ENCODE data around the gene COL21A1.
"Not testable (repeated sequence)": the region's sequence is repeated elsewhere in the genome, so short reads cannot be mapped to it uniquely, and the experiment has no call there.

Gene COL21A1

DNA sequence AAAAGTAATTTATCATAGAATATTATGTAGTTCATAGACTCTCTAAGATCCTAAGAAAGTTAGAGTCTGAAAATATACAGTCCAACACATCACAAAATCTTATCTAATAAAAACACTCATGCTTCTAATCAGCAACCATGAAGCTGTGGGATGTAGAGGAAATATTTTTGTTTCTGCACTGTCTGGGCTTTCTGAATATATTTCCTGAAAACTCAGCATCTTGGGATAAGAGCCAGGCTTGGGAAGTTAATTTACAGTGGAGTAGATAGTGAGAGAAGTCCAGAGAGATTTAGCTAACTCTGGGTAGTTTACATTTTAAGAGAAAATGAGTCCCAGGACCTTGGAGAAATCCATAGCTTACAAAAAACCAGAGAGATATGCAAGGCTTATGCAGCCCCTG lies 221.6 kb downstream of the COL21A1 start:
- Mint-ChIP-seq H3K4me3 (no peak overlapping the region), H3K27ac (no peak overlapping the region), H3K9me3 (peaks cover 1 to 4% of the 10 kb centered on the region in 2 donors), H3K36me3 (no peaks in the 10 kb centered on the region), H3K4me1 (no peaks in the 10 kb centered on the region), H3K27me3 (no peaks in the 10 kb centered on the region)
- ATAC-seq (replicated peaks): no peak
- DNase-seq: no peak

DNA sequence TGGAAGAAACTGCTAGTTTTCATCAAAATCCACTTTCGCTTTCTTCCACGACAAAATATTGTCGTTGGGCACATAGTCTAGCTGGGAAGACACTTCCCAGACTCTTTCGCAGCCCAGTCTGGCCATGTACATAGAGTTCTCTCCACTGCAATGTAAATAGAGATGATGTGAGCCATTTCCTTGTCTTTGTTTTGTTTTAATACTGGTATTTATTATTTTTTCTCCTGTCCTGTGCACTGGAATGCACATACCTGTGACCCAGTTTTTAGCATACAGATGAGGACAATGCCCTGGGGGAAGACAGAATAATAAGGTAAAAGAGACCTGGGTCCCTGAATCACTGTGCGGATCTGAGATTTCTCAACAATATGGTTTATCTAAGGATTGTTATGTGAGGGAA lies 222.4 kb downstream of the COL21A1 start:
- no peaks in the 10 kb centered on the region for H3K4me1 Mint-ChIP-seq
- H3K27me3 Mint-ChIP-seq: no peaks in the 10 kb centered on the region
- H3K27ac Mint-ChIP-seq: no peak overlapping the region
- ATAC-seq (replicated peaks): no peak
- DNase-seq: no peak
- H3K9me3 Mint-ChIP-seq: peaks cover 1 to 4% of the 10 kb centered on the region in 2 donors
- H3K4me3 Mint-ChIP-seq: no peak overlapping the region
- H3K36me3 Mint-ChIP-seq: no peaks in the 10 kb centered on the region

DNA sequence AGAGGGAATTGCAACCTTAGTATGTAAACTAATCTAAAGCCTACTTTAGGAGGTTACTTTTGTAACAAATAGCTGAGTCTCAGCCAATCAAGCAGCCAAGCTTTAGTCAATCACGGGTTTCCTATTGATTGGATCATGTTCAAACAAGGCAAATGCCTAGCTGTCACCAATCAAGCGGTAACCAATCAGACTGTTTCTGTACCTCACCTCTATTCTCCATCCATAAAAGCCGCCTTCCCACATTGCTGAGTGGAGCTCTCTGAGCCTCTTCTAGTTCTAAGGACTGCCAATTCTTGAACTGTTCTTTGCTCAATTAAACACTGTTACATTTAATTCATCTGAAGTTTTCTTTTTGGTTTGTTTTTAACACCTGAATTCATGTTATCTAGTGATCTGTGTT lies 223.6 kb downstream of the COL21A1 start:
- DNase-seq (no peak), ATAC-seq (replicated peaks) (no peak)
- Mint-ChIP-seq H3K4me1 (no peaks in the 10 kb centered on the region), H3K9me3 (peaks cover 1 to 4% of the 10 kb centered on the region in 2 donors), H3K36me3 (no peaks in the 10 kb centered on the region), H3K27me3 (no peaks in the 10 kb centered on the region), H3K4me3 (no peak overlapping the region), H3K27ac (no peak overlapping the region)

DNA sequence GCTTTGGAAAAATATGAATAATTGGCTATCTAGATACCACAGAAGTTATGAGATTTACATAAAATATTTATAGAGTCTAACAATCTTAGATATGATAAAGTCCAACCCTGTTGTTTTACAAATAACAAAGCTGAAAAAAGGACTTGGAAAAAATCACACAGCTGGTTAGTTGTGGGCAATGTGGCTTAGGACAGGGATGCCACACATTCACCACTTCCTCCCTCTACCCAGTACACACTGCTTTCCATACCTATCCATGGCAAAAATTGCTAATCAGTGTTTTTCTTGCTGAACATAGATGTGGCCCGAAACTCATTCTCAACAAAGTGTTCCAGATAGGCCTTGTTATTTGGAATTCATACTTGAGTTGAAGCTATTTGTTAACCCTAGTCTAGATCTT lies 224.7 kb downstream of the COL21A1 start:
- Mint-ChIP-seq H3K36me3 (no peaks in the 10 kb centered on the region), H3K4me3 (no peak overlapping the region), H3K4me1 (no peaks in the 10 kb centered on the region), H3K27me3 (no peaks in the 10 kb centered on the region), H3K9me3 (peaks cover 0 to 4% of the 10 kb centered on the region in 2 donors), H3K27ac (no peak overlapping the region)
- ATAC-seq (replicated peaks): no peak
- no peak for DNase-seq

DNA sequence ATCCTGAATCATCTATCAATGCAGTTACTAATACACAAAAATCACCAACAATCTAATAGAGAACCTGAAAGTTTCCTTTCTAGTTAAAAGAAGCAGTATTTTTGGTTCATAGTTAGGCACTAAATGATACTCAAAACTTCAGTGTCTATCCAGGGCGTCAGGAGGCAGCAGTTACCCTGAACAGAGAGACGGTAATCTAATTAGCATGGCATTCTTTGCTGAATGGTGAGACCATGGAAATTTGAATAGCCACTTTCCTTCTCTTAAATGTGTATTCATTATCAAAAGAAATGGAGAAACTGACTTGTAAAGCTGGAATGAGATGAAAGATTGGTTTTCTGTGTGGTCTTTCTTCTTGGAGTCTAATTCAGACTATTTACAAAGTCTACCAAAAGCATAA lies 225.4 kb downstream of the COL21A1 start:
- ATAC-seq (replicated peaks) (no peak), DNase-seq (no peak)
- H3K27ac Mint-ChIP-seq: no peak overlapping the region
- H3K27me3 Mint-ChIP-seq: no peaks in the 10 kb centered on the region
- no peaks in the 10 kb centered on the region for H3K4me1 Mint-ChIP-seq
- H3K4me3 Mint-ChIP-seq: no peak overlapping the region
- no peaks in the 10 kb centered on the region for H3K36me3 Mint-ChIP-seq
- peaks cover 0 to under 1% of the 10 kb centered on the region in 2 donors for H3K9me3 Mint-ChIP-seq

DNA sequence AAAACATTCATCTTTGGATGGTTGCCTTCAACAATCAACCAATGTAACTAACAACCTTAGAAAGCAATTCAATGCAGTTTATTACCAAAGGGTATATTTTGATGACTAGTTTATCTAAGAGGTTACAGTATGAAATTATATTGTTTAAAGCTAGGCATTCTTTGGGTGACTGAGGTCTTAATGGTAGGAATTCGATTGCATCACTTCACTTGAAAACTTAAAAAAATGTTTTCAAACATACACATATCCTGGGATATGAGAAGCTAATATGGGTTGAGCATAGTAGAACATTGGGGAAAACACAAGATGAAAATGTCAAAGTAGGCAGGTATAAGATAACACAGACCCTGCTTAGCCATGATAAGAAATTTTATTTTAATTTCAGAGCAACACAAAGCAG lies 227.4 kb downstream of the COL21A1 start:
- no peak overlapping the region for H3K4me3 Mint-ChIP-seq
- H3K9me3 Mint-ChIP-seq: peaks cover 0 to 3% of the 10 kb centered on the region in 2 donors
- ATAC-seq (replicated peaks): no peak
- H3K4me1 Mint-ChIP-seq: no peaks in the 10 kb centered on the region
- no peak overlapping the region for H3K27ac Mint-ChIP-seq
- DNase-seq: no peak
- H3K36me3 Mint-ChIP-seq: no peaks in the 10 kb centered on the region
- H3K27me3 Mint-ChIP-seq: no peaks in the 10 kb centered on the region

DNA sequence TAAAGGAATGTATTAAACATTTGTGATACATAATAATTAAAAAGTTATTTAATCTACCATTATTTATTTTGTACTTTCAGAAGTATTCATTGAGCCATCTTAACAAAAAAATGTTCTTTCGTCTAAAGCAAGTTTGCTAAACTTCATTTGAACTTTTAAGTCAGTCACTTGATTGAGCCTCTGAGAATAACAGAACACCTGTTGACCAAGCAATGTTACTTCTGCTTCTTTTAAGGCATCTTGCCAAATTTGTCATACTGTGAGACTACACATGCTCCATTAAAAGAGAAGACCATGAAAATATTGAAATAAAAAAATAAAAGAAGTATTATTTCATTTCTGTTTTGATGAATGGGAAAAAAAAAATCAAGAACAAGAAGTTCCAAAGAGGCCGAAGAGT lies 230.2 kb downstream of the COL21A1 start:
- Mint-ChIP-seq H3K4me3 (no peak overlapping the region), H3K9me3 (peaks cover 0 to 3% of the 10 kb centered on the region in 2 donors), H3K4me1 (no peaks in the 10 kb centered on the region), H3K27ac (no peak overlapping the region), H3K27me3 (no peaks in the 10 kb centered on the region), H3K36me3 (no peaks in the 10 kb centered on the region)
- ATAC-seq (replicated peaks) (no peak), DNase-seq (no peak)

DNA sequence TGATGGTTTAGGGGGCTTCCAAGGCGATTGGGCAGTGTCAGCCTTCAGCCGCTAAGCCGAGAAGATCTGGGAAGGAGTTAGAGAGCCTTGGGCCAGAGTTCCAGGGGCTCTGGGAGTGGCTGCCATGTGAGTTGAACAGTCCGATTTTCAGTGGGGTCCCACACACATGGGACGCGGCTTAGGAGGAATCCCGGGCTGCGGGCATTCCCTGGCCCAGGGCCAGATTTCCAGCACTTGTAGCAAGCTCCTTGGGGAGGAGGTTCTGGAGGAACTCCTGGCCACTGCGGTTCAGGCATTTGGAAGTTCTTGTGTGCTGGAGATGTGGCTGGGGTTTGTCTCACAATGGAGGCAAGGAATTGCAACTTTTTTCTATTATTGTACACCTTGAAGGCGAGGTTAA lies 233.3 kb downstream of the COL21A1 start:
- not testable (repeated sequence) for H3K27ac Mint-ChIP-seq; H3K4me3 Mint-ChIP-seq; DNase-seq; H3K36me3 Mint-ChIP-seq; H3K9me3 Mint-ChIP-seq; H3K27me3 Mint-ChIP-seq; ATAC-seq (replicated peaks); H3K4me1 Mint-ChIP-seq

DNA sequence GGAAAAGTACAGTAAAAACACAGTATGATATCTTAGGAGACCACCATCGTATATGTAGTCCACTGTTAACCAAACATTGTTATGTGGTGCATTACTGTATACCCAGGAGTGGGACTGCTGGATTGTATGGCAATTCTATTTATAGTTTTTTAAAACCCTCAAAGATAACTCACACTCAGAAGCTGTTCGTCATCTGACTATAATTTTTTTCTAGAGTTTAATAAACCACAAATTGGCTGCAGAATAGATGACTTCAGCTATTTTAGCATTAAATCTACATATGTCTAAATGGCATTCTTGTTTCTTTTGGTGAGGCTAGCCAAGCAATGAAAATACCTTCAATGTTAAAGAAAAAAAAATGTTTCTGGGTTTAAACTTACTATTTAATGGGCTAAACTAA lies 237.7 kb downstream of the COL21A1 start:
- no peaks in the 10 kb centered on the region for H3K36me3 Mint-ChIP-seq
- no peaks in the 10 kb centered on the region for H3K27me3 Mint-ChIP-seq
- H3K4me1 Mint-ChIP-seq: no peaks in the 10 kb centered on the region
- DNase-seq (no peak), ATAC-seq (replicated peaks) (no peak)
- no peak overlapping the region for H3K27ac Mint-ChIP-seq
- no peaks in the 10 kb centered on the region for H3K9me3 Mint-ChIP-seq
- H3K4me3 Mint-ChIP-seq: no peak overlapping the region

Data from stimulated activated naive B cell treated with anti-CD40 and anti-IgM and Interleukin-4, amounts not matched to agents 10 μg/mL and 1 μg/mL and 100 μg/mL, for 72 hours (primary cell).